Activated CD8-positive, alpha-beta T cell treated with anti-CD3 and anti-CD28 coated beads for 36 hours (primary cell): ENCODE results near the gene KRT34. TPM values are rescaled to one million over a fixed set of nuclear protein-coding genes. Genes with fewer than 3 reads are reported as not detected.
A peak's percentile ranks its signal among the peaks of the same experiment; 100 is the strongest.

Experiments
- ATAC-seq: fragments of 200-7000 bp; cut with Tn5 transposase; one replicate; pipeline ENCODE4 v1.10.0; 2021; ENCODE audit warnings: mild to moderate bottlenecking, moderate library complexity
- CTCF ChIA-PET: fragments of 350-600 bp; sonication (Branson Sonifier 250); formaldehyde crosslinking; loops from one replicate; lab custom pipeline; 2021; ENCODE audit warnings: antibody characterized with exemption; lab: Charles Lee
- POLR2A ChIA-PET: fragments of 350-600 bp; sonication (Branson Sonifier 250); formaldehyde crosslinking; loops from one replicate; lab custom pipeline; 2021; ENCODE audit warnings: antibody characterized with exemption; lab: Charles Lee
- DNase-seq: peaks from one replicate; pipeline ENCODE4 v3.0.0-alpha.2; 2020
- H3K27ac Mint-ChIP-seq: one replicate; pipeline ENCODE4 v1.8.0; 2021; ENCODE audit warnings: mild to moderate bottlenecking, mixed read lengths
- H3K27me3 Mint-ChIP-seq: one replicate; pipeline ENCODE4 v1.8.0; 2021; ENCODE audit warnings: mixed read lengths
- H3K36me3 Mint-ChIP-seq: one replicate; pipeline ENCODE4 v1.8.0; 2021; ENCODE audit warnings: low read depth, mixed read lengths
- H3K4me1 Mint-ChIP-seq: one replicate; pipeline ENCODE4 v1.8.0; 2021; ENCODE audit warnings: low read depth, mixed read lengths
- H3K4me3 Mint-ChIP-seq: one replicate; pipeline ENCODE4 v1.8.0; 2021; ENCODE audit warnings: mild to moderate bottlenecking, moderate library complexity, mixed read lengths
- H3K9me3 Mint-ChIP-seq: one replicate; pipeline ENCODE4 v1.8.0; 2021; ENCODE audit warnings: mixed read lengths
- intact Hi-C: fragments of 100-400 bp; cut with micrococcal nuclease; formaldehyde crosslinking; loops from one replicate; pipeline ENCODE4 v1.10.0; 2022
- total RNA-seq, 2 experiments: library from RNA; stranded (reverse); gene quantifications; one replicate each; pipeline ENCODE4 v1.2.3, GENCODE V29; 2021
- TF ChIP-seq, protein P1 (sequence below): fragments of 200-600 bp; IDR thresholded peaks from one replicate; pipeline ENCODE4 v1.8.0; 2022; ENCODE audit warnings: antibody characterized with exemption, mild to moderate bottlenecking

Gene KRT34
- total RNA-seq, 2 experiments from 2014 or later, result not detected

DNA sequence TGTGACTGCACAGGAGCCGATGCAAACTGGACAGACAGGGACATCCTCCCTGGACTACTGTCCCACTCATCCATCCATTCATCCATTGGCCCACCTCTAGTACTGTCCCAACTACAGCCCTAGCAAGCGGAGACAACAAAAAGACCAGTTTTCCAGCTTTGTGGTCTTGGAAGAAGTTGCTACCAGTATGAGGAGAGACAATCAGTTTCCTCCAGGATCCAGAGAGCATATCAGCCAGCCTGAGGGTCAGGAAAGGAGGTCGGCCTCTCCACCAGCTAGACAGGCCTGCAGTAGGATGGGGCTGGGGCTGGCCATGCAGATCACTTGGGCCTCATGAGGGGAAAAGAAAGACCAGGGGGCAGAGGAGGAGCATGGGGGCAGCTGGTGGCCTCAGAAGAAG is 48.3 kb downstream of the KRT34 start:
- no peaks in the 10 kb centered on the region for H3K9me3 Mint-ChIP-seq
- ATAC-seq (no peak), DNase-seq (no peak)
- intact Hi-C loops, result no loop called here
- peaks cover 34% of the 10 kb centered on the region for H3K4me1 Mint-ChIP-seq
- H3K27me3 Mint-ChIP-seq, result no peaks in the 10 kb centered on the region
- no peak overlapping the region for H3K4me3 Mint-ChIP-seq
- TF ChIP-seq, protein P1, sequence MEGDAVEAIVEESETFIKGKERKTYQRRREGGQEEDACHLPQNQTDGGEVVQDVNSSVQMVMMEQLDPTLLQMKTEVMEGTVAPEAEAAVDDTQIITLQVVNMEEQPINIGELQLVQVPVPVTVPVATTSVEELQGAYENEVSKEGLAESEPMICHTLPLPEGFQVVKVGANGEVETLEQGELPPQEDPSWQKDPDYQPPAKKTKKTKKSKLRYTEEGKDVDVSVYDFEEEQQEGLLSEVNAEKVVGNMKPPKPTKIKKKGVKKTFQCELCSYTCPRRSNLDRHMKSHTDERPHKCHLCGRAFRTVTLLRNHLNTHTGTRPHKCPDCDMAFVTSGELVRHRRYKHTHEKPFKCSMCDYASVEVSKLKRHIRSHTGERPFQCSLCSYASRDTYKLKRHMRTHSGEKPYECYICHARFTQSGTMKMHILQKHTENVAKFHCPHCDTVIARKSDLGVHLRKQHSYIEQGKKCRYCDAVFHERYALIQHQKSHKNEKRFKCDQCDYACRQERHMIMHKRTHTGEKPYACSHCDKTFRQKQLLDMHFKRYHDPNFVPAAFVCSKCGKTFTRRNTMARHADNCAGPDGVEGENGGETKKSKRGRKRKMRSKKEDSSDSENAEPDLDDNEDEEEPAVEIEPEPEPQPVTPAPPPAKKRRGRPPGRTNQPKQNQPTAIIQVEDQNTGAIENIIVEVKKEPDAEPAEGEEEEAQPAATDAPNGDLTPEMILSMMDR, result no peak
- ChIA-PET POLR2A (interaction anchor here (0.6 to 1.2 kb wide), 2 partner anchors 14 to 16 kb away, joined by 3 read pairs; no protein-coding TSS in a partner anchor), CTCF (interaction anchor here (2.7 kb wide), 1 partner anchor 12 kb away, joined by 10 read pairs; no protein-coding TSS in a partner anchor)
- H3K27ac Mint-ChIP-seq, result no peak overlapping the region
- no peaks in the 10 kb centered on the region for H3K36me3 Mint-ChIP-seq

DNA sequence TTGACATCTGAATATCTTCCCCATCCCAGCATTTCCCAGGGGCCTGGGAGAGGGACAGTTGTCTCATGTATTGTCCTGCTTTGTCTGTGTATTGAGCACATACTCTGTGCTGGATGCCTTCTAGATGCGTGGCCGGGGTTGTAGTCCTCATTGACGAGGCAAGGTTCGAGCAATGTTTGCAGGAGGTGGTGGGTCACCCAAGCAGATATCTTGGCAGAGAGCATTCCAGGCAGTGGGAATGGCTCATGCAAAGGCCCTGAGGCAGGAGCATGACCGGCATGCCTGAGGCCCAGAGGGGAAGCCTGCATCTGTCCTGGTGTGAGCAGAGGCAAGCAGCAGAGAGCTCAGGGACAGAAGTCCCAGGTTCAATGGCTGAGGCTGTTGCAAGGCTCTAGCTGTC is 49.0 kb downstream of the KRT34 start:
- ChIA-PET POLR2A (interaction anchor here (1.2 kb wide), 1 partner anchor 16 kb away, joined by 3 read pairs; no protein-coding TSS in a partner anchor), CTCF (interaction anchor here (2.7 kb wide), 1 partner anchor 11 kb away, joined by 10 read pairs; no protein-coding TSS in a partner anchor)
- no peak for ATAC-seq
- Mint-ChIP-seq H3K4me1 (peaks cover 33% of the 10 kb centered on the region), H3K27ac (no peak overlapping the region), H3K9me3 (no peaks in the 10 kb centered on the region), H3K36me3 (no peaks in the 10 kb centered on the region), H3K27me3 (no peaks in the 10 kb centered on the region), H3K4me3 (no peak overlapping the region)
- intact Hi-C loops, result no loop called here
- TF ChIP-seq, protein P1, result no peak
- no peak for DNase-seq

DNA sequence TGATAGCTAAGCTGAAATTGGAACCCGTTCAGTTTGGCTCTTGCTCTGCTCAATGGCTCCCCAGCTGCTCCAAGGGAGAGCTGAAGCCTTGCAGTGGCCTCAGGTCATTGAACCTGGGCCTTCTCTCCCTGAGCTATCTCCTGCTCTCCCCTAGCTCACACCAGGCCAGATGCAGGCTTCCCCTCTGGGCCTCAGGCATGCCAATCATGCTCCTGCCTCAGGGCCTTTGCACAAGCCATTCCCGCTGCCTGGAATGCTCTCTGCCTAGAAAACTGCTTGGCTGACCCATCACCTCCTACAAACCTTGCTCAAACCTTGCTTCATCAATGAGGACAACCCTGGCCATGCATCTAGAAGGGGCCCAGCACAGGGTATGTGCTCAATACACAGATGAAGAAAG is 49.9 kb downstream of the KRT34 start:
- no peaks in the 10 kb centered on the region for H3K27me3 Mint-ChIP-seq
- H3K36me3 Mint-ChIP-seq, result no peaks in the 10 kb centered on the region
- TF ChIP-seq, protein P1, result no peak
- peaks cover 32% of the 10 kb centered on the region for H3K4me1 Mint-ChIP-seq
- CTCF ChIA-PET, result interaction anchor here (2.7 kb wide), 1 partner anchor 10 kb away, joined by 16 read pairs; no protein-coding TSS in a partner anchor
- H3K27ac Mint-ChIP-seq, result no peak overlapping the region
- POLR2A ChIA-PET, result no interaction called here
- DNase-seq, result no peak
- intact Hi-C loops, result no loop called here
- no peak for ATAC-seq
- no peaks in the 10 kb centered on the region for H3K9me3 Mint-ChIP-seq
- H3K4me3 Mint-ChIP-seq, result no peak overlapping the region

DNA sequence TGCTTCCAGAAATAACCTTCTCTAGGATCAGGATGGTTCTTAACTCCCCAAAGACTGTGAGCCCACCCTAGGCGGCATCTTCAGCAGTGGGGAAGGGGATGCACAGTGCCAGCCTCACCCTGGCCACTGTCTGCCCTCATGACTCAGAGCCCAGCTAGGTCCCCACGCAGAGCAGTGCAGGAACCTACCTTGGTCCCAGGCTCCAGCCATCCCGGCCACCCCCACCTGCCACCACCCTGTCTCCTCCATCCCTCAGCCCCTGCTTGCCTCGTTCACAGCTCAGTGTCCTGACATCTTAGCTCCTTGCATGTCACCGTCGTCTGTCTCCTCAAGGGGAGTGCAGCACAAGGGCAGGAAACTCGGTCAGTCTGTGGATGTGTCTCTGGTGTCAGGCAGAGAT is 50.5 kb downstream of the KRT34 start:
- no peak for DNase-seq
- Mint-ChIP-seq H3K9me3 (no peaks in the 10 kb centered on the region), H3K36me3 (no peaks in the 10 kb centered on the region), H3K27me3 (no peaks in the 10 kb centered on the region), H3K4me3 (no peak overlapping the region), H3K27ac (no peak overlapping the region), H3K4me1 (peaks cover 38% of the 10 kb centered on the region)
- TF ChIP-seq, protein P1, result no peak
- ChIA-PET CTCF (interaction anchor here (2.7 kb wide), 1 partner anchor 9 kb away, joined by 16 read pairs; no protein-coding TSS in a partner anchor), POLR2A (no interaction called here)
- no peak for ATAC-seq
- intact Hi-C loops, result no loop called here

DNA sequence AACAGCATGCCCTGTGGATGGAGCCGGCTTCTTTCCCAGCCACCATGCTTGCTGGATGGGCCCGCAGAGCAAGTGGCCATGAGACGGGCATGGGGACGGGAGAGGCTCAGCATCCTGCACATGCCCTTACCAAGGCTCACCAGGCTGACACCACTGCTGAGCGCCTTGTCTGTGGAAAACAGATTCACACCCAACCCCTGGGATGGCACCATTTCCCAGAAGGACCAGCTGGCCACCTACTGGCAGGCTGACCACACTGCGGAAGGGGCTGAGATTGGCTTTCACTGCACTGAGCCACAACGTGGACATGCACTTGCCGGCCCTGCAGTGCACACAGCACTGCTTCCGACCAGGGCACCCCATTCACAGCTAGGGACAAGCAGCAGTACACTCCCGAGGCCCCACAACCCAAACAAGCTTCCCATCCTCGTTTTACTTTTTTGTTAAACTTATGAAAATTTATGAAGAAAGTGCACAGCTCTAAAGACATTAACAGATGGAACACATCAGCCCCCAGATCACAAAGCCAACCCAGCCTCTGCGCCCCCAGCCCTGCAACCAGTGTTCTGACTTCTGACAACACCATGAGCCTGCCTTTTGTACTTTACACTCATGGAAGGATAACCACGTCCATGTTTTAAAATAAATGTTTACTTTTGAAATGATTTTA is 52.7 kb downstream of the KRT34 start:
- DNase-seq (peak; percentile 49), ATAC-seq (no peak)
- Mint-ChIP-seq H3K27ac (no peak overlapping the region), H3K27me3 (no peaks in the 10 kb centered on the region), H3K36me3 (no peaks in the 10 kb centered on the region), H3K9me3 (no peaks in the 10 kb centered on the region), H3K4me1 (peaks cover 22% of the 10 kb centered on the region), H3K4me3 (no peak overlapping the region)
- TF ChIP-seq, protein P1, result peak; percentile 46
- ChIA-PET POLR2A (no interaction called here), CTCF (interaction anchor here (0.9 to 1.5 kb wide), 4 partner anchors 19 to 73 kb away, joined by 3 to 4 read pairs (median 4); partner anchors contain the start of gene KRTAP16-1)
- intact Hi-C loops, result no loop called here
